Upper lobe of left lung (tissue), 6 donors: Measurements from ENCODE around the gene ST3GAL3. TPM values are rescaled to one million over a fixed set of nuclear protein-coding genes. Genes with fewer than 3 reads are reported as not detected.

Source experiments
- ATAC-seq, 2 donors: fragments of 200-7000 bp; cut with Tn5 transposase; one replicate each; pipeline ENCODE4 v1.9.1; 2022; ENCODE audit warnings: mild to moderate bottlenecking in 2 of 2, moderate library complexity in 2 of 2; ENCODE audit not compliant: low FRiP score in 2 of 2
- DNase-seq, 2 donors: peaks; one replicate each; pipeline ENCODE4 v3.0.0-alpha.2; 2019 to 2020
- H3K27ac ChIP-seq, 4 donors: fragments of 200-600 bp; sonication (generic); one replicate each; pipeline ENCODE4 v1.5.1; 2016 to 2019
- H3K27me3 ChIP-seq, 4 donors: fragments of 200-600 bp; sonication (generic); one replicate each; pipeline ENCODE4 v1.5.1; 2017 to 2019
- H3K36me3 ChIP-seq, 4 donors: fragments of 200-600 bp; sonication (generic); one replicate each; pipeline ENCODE4 v1.5.1; 2016 to 2019
- H3K4me1 ChIP-seq, 4 donors: fragments of 200-600 bp; sonication (generic); one replicate each; pipeline ENCODE4 v1.5.1; 2018 to 2019
- H3K4me3 ChIP-seq, 4 donors: fragments of 200-600 bp; sonication (generic); one replicate each; pipeline ENCODE4 v1.5.1; 2017 to 2019; ENCODE audit warnings: mild to moderate bottlenecking in 2 of 4, moderate library complexity in 1 of 4
- H3K9me3 ChIP-seq, 4 donors: fragments of 200-600 bp; sonication (generic); one replicate each; pipeline ENCODE4 v1.5.1; 2018 to 2019
- EP300 ChIP-seq, 4 donors: sonication (generic); formaldehyde crosslinking; IDR thresholded peaks; one replicate each; pipeline ENCODE4 v1.5.1; 2017; ENCODE audit warnings: antibody characterized with exemption in 4 of 4, control low read depth in 2 of 4
- POLR2A ChIP-seq, 4 donors: fragments of 450-650 bp; IDR thresholded peaks; one replicate each; pipeline ENCODE4 v1.5.1; 2016 to 2017; ENCODE audit warnings: antibody characterized with exemption in 4 of 4, mild to moderate bottlenecking in 2 of 4
- POLR2AphosphoS5 ChIP-seq, 2 donors: sonication (generic); formaldehyde crosslinking; IDR thresholded peaks; one replicate each; pipeline ENCODE4 v1.5.1; 2017; ENCODE audit warnings: antibody characterized with exemption in 2 of 2
- WGBS, 2 donors: methylation state at CpG; one replicate each; pipeline ENCODE4 v1.1.5; 2017 to 2018; 5-methylcytosine and 5-hydroxymethylcytosine counted together
- total RNA-seq, 6 donors: library from RNA; depleted of rRNA in 4 of 6; stranded (reverse); fragments of >200 nt in 4 of 6; gene quantifications; one replicate each; pipeline versions ENCODE4 v1.1.0 to v1.2.1, GENCODE V29; 2016 to 2021
- TF ChIP-seq, protein P1 (sequence below), 6 experiments: fragments of 450-650 bp in 4 of 6; fragments of 200-600 bp in 2 of 6; sonication (generic) in 2 of 6; IDR thresholded peaks; one replicate each; pipeline ENCODE4 v1.5.1; 2016 to 2019; ENCODE audit warnings: antibody characterized with exemption in 6 of 6
- donor health status: DM: no; HTN: no; CAD: no; lungs with moderate emphysema.
- donor health status: DM: no; HTN: yes; CAD: no; lungs with severe emphysema.

The ST3GAL3 gene
- total RNA-seq, 6 donors from 2014 or later: 14.4 to 46.1 (median 19.2) TPM

DNA sequence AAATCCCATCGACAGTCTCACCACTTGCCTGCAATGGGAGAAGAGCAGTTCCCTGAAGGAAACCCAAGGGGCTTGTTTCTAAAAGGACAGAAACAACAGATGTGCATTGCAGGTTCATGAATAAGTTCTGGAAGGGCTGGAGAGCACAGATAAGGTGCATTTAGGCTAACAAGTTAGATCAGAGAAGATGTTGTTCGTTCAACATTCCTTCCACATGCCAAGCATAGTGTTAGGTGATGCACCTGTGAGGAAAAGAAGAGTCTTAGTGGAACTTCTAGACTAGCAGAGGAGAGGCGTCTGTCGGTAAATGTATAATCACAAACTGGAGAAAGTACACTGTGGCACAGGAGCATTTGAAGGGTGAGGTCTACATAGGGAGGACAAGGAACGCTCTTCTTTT, 98.0 kb downstream of the ST3GAL3 start:
- ATAC-seq: no peak
- H3K4me1 ChIP-seq: peaks cover 0 to 4% (median 0%) of the 10 kb centered on the region in 4 donors
- 92 to 96% methylated on average over 5 of the region's 5 CpGs for WGBS, 2 donors
- H3K27me3 ChIP-seq: no peaks in the 10 kb centered on the region
- DNase-seq: no peak
- H3K27ac ChIP-seq: no peak overlapping the region
- no peaks in the 10 kb centered on the region for H3K36me3 ChIP-seq
- no peak overlapping the region for H3K4me3 ChIP-seq
- H3K9me3 ChIP-seq: no peaks in the 10 kb centered on the region
- TF ChIP-seq POLR2AphosphoS5 (IDR thresholded peaks at IDR 0.05): no peak
- TF ChIP-seq, protein P1, sequence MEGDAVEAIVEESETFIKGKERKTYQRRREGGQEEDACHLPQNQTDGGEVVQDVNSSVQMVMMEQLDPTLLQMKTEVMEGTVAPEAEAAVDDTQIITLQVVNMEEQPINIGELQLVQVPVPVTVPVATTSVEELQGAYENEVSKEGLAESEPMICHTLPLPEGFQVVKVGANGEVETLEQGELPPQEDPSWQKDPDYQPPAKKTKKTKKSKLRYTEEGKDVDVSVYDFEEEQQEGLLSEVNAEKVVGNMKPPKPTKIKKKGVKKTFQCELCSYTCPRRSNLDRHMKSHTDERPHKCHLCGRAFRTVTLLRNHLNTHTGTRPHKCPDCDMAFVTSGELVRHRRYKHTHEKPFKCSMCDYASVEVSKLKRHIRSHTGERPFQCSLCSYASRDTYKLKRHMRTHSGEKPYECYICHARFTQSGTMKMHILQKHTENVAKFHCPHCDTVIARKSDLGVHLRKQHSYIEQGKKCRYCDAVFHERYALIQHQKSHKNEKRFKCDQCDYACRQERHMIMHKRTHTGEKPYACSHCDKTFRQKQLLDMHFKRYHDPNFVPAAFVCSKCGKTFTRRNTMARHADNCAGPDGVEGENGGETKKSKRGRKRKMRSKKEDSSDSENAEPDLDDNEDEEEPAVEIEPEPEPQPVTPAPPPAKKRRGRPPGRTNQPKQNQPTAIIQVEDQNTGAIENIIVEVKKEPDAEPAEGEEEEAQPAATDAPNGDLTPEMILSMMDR (IDR thresholded peaks at IDR 0.05): no peak
- TF ChIP-seq EP300 (IDR thresholded peaks at IDR 0.05): no peak
- no peak for TF ChIP-seq POLR2A (IDR thresholded peaks at IDR 0.05)

DNA sequence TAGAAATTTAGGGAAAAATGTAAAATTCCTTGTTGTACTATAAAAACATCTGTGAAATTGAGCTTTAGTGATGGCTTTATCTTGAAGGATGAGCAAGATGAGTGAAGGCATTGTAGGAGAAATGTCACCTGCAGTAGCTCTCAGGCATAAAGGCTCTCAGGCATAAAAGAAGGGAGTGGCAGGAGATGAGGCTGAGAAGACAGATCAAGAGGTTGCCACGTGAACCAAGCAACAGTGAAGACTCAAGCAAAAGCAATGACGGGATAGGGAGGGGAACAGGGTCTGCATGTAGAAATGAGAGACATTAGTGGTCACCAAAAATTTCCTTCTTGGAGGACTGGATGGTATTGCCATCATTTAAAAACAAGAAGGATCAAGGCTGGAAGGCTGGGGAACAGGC, 98.8 kb downstream of the ST3GAL3 start:
- no peak for ATAC-seq
- WGBS, 2 donors: 91 to 100% methylated on average over 2 of the region's 2 CpGs

DNA sequence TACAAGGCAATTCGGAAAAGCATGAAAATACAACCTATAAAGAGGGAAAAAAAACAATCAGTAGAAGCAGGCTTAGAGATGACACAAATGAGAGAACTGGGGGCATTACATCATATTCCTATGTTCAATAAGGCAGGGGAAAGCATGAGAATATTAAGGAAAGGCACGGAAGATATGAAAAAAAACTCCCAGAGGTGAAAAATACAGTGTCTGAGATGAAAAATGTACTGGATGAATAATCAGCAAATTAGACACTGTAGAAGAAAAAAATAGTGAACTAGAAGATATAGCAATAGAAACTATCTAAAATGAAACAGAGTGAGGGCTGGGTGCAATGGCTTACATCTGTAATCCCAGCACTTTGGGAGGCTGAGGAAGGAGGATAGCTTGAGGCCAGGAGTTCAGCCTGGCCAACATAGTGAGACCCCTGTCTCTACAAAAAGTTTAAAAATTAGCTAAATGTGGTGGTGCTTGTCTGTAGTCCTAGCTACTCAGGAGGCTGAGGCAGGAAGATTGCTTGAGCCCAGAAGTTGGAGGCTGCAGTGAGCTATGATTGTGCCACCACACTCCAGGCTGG, 101.8 kb downstream of the ST3GAL3 start:
- 97% methylated on average over 2 of the region's 2 CpGs for WGBS, 2 donors
- ATAC-seq: no peak

More for the DNA sequence above, 98.8 kb downstream of the ST3GAL3 start:
- Histone ChIP-seq H3K27me3 (no peaks in the 10 kb centered on the region), H3K27ac (no peak overlapping the region), H3K9me3 (no peaks in the 10 kb centered on the region), H3K4me3 (no peak overlapping the region), H3K36me3 (no peaks in the 10 kb centered on the region), H3K4me1 (peaks cover 0 to 1% (median 0%) of the 10 kb centered on the region in 4 donors)
- no peak for DNase-seq
- no peak for TF ChIP-seq EP300 (IDR thresholded peaks at IDR 0.05)
- TF ChIP-seq, protein P1 (IDR thresholded peaks at IDR 0.05): no peak
- TF ChIP-seq POLR2AphosphoS5 (IDR thresholded peaks at IDR 0.05): no peak
- no peak for TF ChIP-seq POLR2A (IDR thresholded peaks at IDR 0.05)

DNA sequence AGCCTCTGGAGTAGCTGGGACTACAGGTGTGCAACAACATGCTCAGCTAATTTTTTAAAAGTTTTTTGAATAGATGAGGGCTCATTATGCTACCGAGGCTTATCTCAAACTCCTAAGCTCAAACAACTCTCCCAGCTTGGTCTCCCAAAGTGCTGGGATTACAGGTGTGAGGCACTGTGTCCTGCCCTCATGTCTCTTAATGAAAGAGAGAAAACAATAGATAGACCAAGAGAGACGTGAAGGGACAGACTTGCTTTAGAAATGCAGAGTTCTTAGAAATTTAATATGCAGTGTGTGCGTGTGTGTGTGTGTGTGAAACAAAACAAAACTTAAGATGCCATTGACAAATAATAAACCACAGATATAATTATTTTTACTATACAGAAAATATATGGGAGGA, 105.2 kb downstream of the ST3GAL3 start:
- H3K4me3 ChIP-seq: no peak overlapping the region
- DNase-seq: no peak
- peaks cover 0 to 13% (median 2%) of the 10 kb centered on the region in 4 donors for H3K36me3 ChIP-seq
- no peak for ATAC-seq
- no peak for TF ChIP-seq EP300 (IDR thresholded peaks at IDR 0.05)
- no peak for TF ChIP-seq POLR2AphosphoS5 (IDR thresholded peaks at IDR 0.05)
- H3K27ac ChIP-seq: no peak overlapping the region
- WGBS, 2 donors: 72 to 83% methylated on average over 3 of the region's 3 CpGs
- no peaks in the 10 kb centered on the region for H3K9me3 ChIP-seq
- H3K27me3 ChIP-seq: no peaks in the 10 kb centered on the region
- no peaks in the 10 kb centered on the region for H3K4me1 ChIP-seq

More for the DNA sequence above, 101.8 kb downstream of the ST3GAL3 start:
- H3K27ac ChIP-seq: no peak overlapping the region
- no peak overlapping the region for H3K4me3 ChIP-seq
- DNase-seq: no peak
- no peaks in the 10 kb centered on the region for H3K4me1 ChIP-seq
- no peaks in the 10 kb centered on the region for H3K9me3 ChIP-seq
- no peaks in the 10 kb centered on the region for H3K27me3 ChIP-seq
- TF ChIP-seq, protein P1 (IDR thresholded peaks at IDR 0.05): no peak
- TF ChIP-seq POLR2A (IDR thresholded peaks at IDR 0.05) (no peak), POLR2AphosphoS5 (IDR thresholded peaks at IDR 0.05) (no peak), EP300 (IDR thresholded peaks at IDR 0.05) (no peak)
- no peaks in the 10 kb centered on the region for H3K36me3 ChIP-seq

DNA sequence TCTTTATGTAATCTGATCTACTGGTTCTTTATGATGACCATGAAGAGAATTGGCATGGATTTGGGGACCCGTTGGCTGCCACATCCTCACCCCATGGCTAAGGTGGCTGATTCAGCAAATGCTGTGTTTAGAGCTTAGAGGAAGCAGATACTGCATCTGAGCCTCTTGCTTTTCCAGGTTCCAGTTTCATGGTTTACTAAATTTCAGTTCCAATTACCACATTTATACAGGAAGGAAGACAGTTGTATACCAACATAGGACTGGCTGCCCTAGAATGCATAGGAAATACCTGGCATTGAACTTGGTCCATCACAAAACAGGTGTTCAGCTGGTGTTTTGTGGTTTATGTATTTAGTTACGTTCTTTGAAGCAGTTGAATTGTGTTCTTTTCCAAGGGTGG, 107.1 kb downstream of the ST3GAL3 start:
- TF ChIP-seq EP300 (IDR thresholded peaks at IDR 0.05): no peak
- no peak for TF ChIP-seq POLR2A (IDR thresholded peaks at IDR 0.05)
- TF ChIP-seq, protein P1 (IDR thresholded peaks at IDR 0.05): no peak
- DNase-seq (no peak), ATAC-seq (no peak)
- 73 to 79% methylated on average over 2 of the region's 2 CpGs for WGBS, 2 donors
- Histone ChIP-seq H3K4me3 (no peak overlapping the region), H3K4me1 (no peaks in the 10 kb centered on the region), H3K9me3 (peaks cover 0 to 10% (median 3%) of the 10 kb centered on the region in 4 donors), H3K27me3 (no peaks in the 10 kb centered on the region), H3K36me3 (peaks cover 0 to 13% (median 2%) of the 10 kb centered on the region in 4 donors), H3K27ac (no peak overlapping the region)
